Caco-2 (cell line): ENCODE results near the gene RAP2A. TPM values are rescaled to one million over a fixed set of nuclear protein-coding genes. Genes with fewer than 3 reads are reported as not detected.

ENCODE experiments used
- BruUV-seq: library from RNA; stranded (reverse); fragments of 400-500 nt; replicated peaks from 2 replicates; lab custom pipeline; 2021; lab: Mats Ljungman, UMichigan
- CTCF ChIA-PET: fragments of 300-600 bp; sonication (Branson Sonifier 250); formaldehyde crosslinking; loops from one replicate; lab custom pipeline; 2022; ENCODE audit warnings: antibody characterized with exemption; lab: Charles Lee
- POLR2A ChIA-PET: fragments of 300-600 bp; sonication (Branson Sonifier 250); formaldehyde crosslinking; loops from one replicate; lab custom pipeline; 2022; ENCODE audit warnings: antibody characterized with exemption; lab: Charles Lee
- DNase-seq, 2 experiments: peaks; one replicate each; pipeline versions ENCODE4 v3.0.0 to v3.0.0-alpha.2; 2020 to 2022
- H3K27me3 ChIP-seq: replicated peaks from 2 replicates; pipeline ENCODE4 v1.6.0; 2011; ENCODE audit warnings: low read length; ENCODE audit not compliant: control insufficient read depth, insufficient read depth
- H3K36me3 ChIP-seq: 2 replicates; pipeline ENCODE4 v1.5.1; 2011; ENCODE audit warnings: low read length; ENCODE audit not compliant: control insufficient read depth, insufficient read depth
- H3K4me1 ChIP-seq: fragments of 250-450 bp; sonication (Bioruptor Pico); 2 replicates; pipeline ENCODE4 v1.5.1; 2020; ENCODE audit warnings: mild to moderate bottlenecking
- H3K4me3 ChIP-seq: 2 replicates; pipeline ENCODE4 v1.5.1; 2011; ENCODE audit warnings: low read depth, mild to moderate bottlenecking, control low read depth, low read length
- H3K9me3 ChIP-seq: fragments of 250-450 bp; sonication (Bioruptor Pico); 2 replicates; pipeline ENCODE4 v1.5.1; 2020; ENCODE audit warnings: mild to moderate bottlenecking, moderate library complexity
- H3K27ac Mint-ChIP-seq: one replicate; pipeline ENCODE4 v1.8.0; 2022; ENCODE audit warnings: mixed read lengths; ENCODE audit not compliant: unreplicated experiment
- H3K27me3 Mint-ChIP-seq: one replicate; pipeline ENCODE4 v1.8.0; 2022; ENCODE audit warnings: mixed read lengths; ENCODE audit not compliant: insufficient read depth, unreplicated experiment
- H3K36me3 Mint-ChIP-seq: one replicate; pipeline ENCODE4 v1.8.0; 2022; ENCODE audit warnings: mild to moderate bottlenecking, mixed read lengths; ENCODE audit not compliant: insufficient read depth, unreplicated experiment
- H3K4me1 Mint-ChIP-seq: one replicate; pipeline ENCODE4 v1.8.0; 2022; ENCODE audit warnings: low read depth, mixed read lengths; ENCODE audit not compliant: unreplicated experiment
- H3K4me3 Mint-ChIP-seq: one replicate; pipeline ENCODE4 v1.8.0; 2022; ENCODE audit warnings: mild to moderate bottlenecking, moderate library complexity, mixed read lengths; ENCODE audit not compliant: unreplicated experiment
- H3K9me3 Mint-ChIP-seq: one replicate; pipeline ENCODE4 v1.8.0; 2022; ENCODE audit warnings: mixed read lengths; ENCODE audit not compliant: unreplicated experiment
- intact Hi-C: fragments of 100-400 bp; cut with micrococcal nuclease; formaldehyde crosslinking; loops from one replicate; pipeline ENCODE4 v1.10.0; 2022; ENCODE audit not compliant: unreplicated experiment
- total RNA-seq: library from RNA; stranded (reverse); gene quantifications from 2 replicates; pipeline ENCODE4 v1.2.3, GENCODE V29; 2022
- TF ChIP-seq, protein P1 (sequence below), 2 experiments: fragments of 200-600 bp in 1 of 2; IDR thresholded peaks; 1 replicate in 1 of 2; 2 replicates in 1 of 2; pipeline versions ENCODE4 v1.5.1 to v1.8.0; 2011 to 2022; ENCODE audit warnings: antibody characterized with exemption in 1 of 2, control low read depth in 1 of 2, inconsistent platforms in 1 of 2, low read depth in 1 of 2, low read length in 1 of 2, mild to moderate bottlenecking in 1 of 2, moderate library complexity in 1 of 2; ENCODE audit not compliant: insufficient read depth in 1 of 2, severe bottlenecking in 1 of 2, unreplicated experiment in 1 of 2

Gene RAP2A
- total RNA-seq, 1 experiment from 2014 or later, result 19.7 TPM

- POLR2A ChIA-PET, result no interaction called here
- Histone ChIP-seq H3K27me3 (no peaks in the 10 kb centered on the region), H3K4me3 (no peak overlapping the region), H3K9me3 (no peaks in the 10 kb centered on the region), H3K4me1 (peaks cover 8% of the 10 kb centered on the region; the same call in 1 of the 2 replicates), H3K36me3 (no peaks in the 10 kb centered on the region)
- DNase-seq, result no peak
- intact Hi-C loops, result no loop called here
- Mint-ChIP-seq H3K27me3 (peaks cover 6% of the 10 kb centered on the region), H3K4me1 (no peaks in the 10 kb centered on the region), H3K4me3 (no peak overlapping the region), H3K27ac (no peak overlapping the region), H3K36me3 (no peaks in the 10 kb centered on the region), H3K9me3 (no peaks in the 10 kb centered on the region)
- CTCF ChIA-PET, result no interaction called here
- TF ChIP-seq, protein P1, sequence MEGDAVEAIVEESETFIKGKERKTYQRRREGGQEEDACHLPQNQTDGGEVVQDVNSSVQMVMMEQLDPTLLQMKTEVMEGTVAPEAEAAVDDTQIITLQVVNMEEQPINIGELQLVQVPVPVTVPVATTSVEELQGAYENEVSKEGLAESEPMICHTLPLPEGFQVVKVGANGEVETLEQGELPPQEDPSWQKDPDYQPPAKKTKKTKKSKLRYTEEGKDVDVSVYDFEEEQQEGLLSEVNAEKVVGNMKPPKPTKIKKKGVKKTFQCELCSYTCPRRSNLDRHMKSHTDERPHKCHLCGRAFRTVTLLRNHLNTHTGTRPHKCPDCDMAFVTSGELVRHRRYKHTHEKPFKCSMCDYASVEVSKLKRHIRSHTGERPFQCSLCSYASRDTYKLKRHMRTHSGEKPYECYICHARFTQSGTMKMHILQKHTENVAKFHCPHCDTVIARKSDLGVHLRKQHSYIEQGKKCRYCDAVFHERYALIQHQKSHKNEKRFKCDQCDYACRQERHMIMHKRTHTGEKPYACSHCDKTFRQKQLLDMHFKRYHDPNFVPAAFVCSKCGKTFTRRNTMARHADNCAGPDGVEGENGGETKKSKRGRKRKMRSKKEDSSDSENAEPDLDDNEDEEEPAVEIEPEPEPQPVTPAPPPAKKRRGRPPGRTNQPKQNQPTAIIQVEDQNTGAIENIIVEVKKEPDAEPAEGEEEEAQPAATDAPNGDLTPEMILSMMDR (IDR thresholded peaks at IDR 0.05; ENCODE audit: insufficient read depth in 1 of 2, low read depth in 1 of 2, low read length in 1 of 2, severe bottlenecking in 1 of 2, unreplicated experiment in 1 of 2), result no peak
- BruUV-seq, result no TSS peak
Measured at GRCh38 chr13:97517967-97518366, 84.0 kb downstream of the RAP2A start.

Other genes starting within 250 kb of the RAP2A start
- gene MBNL2, start 211.8 kb upstream of the RAP2A start, total RNA-seq, result 41.6 TPM in 2 replicates